ENCODE data around the gene SCUBE2. TPM values are rescaled to one million over a fixed set of nuclear protein-coding genes. Genes with fewer than 3 reads are reported as not detected.
"Not testable (repeated sequence)": the region's sequence is repeated elsewhere in the genome, so short reads cannot be mapped to it uniquely, and the experiment has no call there.

SCUBE2 gene
- total RNA-seq, 4 donors from 2014 or later = 0.88 to 66.8 (median 5.9) TPM

DNA sequence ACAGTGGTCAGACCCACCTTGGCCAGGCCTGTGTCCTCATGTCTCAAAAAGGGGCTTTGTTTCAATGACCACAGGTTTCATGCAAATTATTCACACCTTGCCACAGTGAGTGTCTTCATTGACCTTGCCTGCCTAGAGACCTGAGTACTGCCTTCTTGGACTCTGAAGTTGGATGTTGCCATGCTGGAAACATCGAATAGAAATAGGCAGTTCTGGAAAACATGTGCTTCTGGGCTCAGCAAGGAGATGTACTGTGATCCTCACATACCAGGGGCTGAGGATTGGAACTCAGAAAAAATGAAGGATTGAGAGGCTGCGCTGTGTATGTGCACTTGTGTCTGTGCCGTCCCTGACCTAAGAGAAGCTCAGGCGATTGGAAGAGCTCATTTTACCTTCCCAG is 78.0 kb downstream of the SCUBE2 start:
- H3K4me3 ChIP-seq = no peak overlapping the region
- no peaks in the 10 kb centered on the region for H3K9me3 ChIP-seq
- H3K4me1 ChIP-seq = no peaks in the 10 kb centered on the region
- no peaks in the 10 kb centered on the region for H3K27me3 ChIP-seq
- intact Hi-C loops (cut with DNase I; ENCODE audit: low total_unique reads) = loop anchor here (10.0 kb wide), 1 partner anchor 121 kb away; no protein-coding TSS in a partner anchor
- TF ChIP-seq, protein P1, sequence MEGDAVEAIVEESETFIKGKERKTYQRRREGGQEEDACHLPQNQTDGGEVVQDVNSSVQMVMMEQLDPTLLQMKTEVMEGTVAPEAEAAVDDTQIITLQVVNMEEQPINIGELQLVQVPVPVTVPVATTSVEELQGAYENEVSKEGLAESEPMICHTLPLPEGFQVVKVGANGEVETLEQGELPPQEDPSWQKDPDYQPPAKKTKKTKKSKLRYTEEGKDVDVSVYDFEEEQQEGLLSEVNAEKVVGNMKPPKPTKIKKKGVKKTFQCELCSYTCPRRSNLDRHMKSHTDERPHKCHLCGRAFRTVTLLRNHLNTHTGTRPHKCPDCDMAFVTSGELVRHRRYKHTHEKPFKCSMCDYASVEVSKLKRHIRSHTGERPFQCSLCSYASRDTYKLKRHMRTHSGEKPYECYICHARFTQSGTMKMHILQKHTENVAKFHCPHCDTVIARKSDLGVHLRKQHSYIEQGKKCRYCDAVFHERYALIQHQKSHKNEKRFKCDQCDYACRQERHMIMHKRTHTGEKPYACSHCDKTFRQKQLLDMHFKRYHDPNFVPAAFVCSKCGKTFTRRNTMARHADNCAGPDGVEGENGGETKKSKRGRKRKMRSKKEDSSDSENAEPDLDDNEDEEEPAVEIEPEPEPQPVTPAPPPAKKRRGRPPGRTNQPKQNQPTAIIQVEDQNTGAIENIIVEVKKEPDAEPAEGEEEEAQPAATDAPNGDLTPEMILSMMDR (IDR thresholded peaks at IDR 0.05) = no peak
- TF ChIP-seq POLR2A (IDR thresholded peaks at IDR 0.05) = no peak
- H3K27ac ChIP-seq = no peak overlapping the region
- no peak for DNase-seq
- no peaks in the 10 kb centered on the region for H3K36me3 ChIP-seq

DNA sequence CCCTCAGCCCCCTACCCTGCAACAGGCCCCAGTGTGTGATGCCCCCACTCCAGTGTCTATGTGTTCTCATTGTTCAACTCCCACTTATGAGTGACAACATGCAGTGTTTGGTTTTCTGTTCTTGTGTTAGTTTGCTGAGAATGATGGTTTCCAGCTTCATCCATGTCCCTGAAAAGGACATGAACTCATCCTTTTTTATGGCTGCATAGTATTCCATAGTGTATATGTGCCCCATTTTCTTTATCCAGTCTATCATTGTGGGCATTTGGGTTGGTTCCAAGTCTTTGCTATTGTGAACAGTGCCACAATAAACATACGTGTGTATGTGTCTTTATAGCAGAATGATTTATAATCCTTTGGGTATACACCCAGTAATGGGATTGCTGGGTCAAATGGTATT is 81.9 kb downstream of the SCUBE2 start:
- H3K27ac ChIP-seq; DNase-seq; H3K4me3 ChIP-seq; H3K36me3 ChIP-seq; H3K4me1 ChIP-seq; H3K9me3 ChIP-seq; intact Hi-C loops (cut with DNase I; ENCODE audit: low total_unique reads); H3K27me3 ChIP-seq: not testable (repeated sequence)

- Histone ChIP-seq H3K27me3 (no peaks in the 10 kb centered on the region), H3K9me3 (no peaks in the 10 kb centered on the region), H3K27ac (no peak overlapping the region), H3K4me3 (no peak overlapping the region), H3K4me1 (peaks cover 0 to 6% of the 10 kb centered on the region in 2 donors), H3K36me3 (no peaks in the 10 kb centered on the region)
- no peak for DNase-seq
- no peak for TF ChIP-seq POLR2A (IDR thresholded peaks at IDR 0.05)
- TF ChIP-seq, protein P1 (IDR thresholded peaks at IDR 0.05) = no peak
- intact Hi-C loops (cut with DNase I; ENCODE audit: low total_unique reads) = no loop called here
Observed at GRCh38 chr11:9008661-9009060, 82.7 kb downstream of the SCUBE2 start.

DNA sequence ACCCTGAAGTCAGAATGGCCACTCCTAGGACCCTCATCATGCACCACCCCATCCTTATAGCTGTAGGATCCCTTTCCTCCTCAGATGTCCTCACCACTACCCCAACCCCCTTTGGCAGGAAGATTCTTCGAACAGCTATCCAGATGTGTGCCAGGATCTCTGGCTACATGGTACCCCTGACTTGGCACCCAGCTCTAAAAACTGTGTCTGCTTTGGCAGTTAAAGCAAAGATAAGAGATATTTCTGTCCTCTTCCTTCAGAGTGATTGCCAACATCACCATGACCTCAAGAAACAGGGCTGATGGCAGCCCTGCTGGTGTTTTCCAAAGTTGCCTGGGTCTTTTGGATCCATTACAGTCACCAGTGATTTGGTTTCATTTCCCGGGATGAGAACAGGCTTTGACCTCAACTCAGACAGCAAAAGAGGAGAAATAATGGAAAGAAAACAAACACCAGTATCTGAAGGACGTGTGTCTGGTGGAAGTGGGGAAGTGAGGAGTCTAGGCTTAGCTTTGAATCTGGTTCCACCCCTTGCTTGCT is 83.3 kb downstream of the SCUBE2 start:
- no peaks in the 10 kb centered on the region for H3K27me3 ChIP-seq
- H3K9me3 ChIP-seq = no peaks in the 10 kb centered on the region
- no peak overlapping the region for H3K27ac ChIP-seq
- intact Hi-C loops (cut with DNase I; ENCODE audit: low total_unique reads) = no loop called here
- no peak overlapping the region for H3K4me3 ChIP-seq
- no peak for DNase-seq
- TF ChIP-seq POLR2A (IDR thresholded peaks at IDR 0.05) = no peak
- TF ChIP-seq, protein P1 (IDR thresholded peaks at IDR 0.05) = no peak
- H3K4me1 ChIP-seq = peaks cover 0 to 11% of the 10 kb centered on the region in 2 donors
- H3K36me3 ChIP-seq = no peaks in the 10 kb centered on the region

- no peaks in the 10 kb centered on the region for H3K9me3 ChIP-seq
- H3K4me1 ChIP-seq = peaks cover 0 to 14% of the 10 kb centered on the region in 2 donors
- H3K27ac ChIP-seq = no peak overlapping the region
- no peak overlapping the region for H3K4me3 ChIP-seq
- no peak for DNase-seq
- intact Hi-C loops (cut with DNase I; ENCODE audit: low total_unique reads) = no loop called here
- no peaks in the 10 kb centered on the region for H3K36me3 ChIP-seq
- H3K27me3 ChIP-seq = no peaks in the 10 kb centered on the region
- TF ChIP-seq, protein P1 (IDR thresholded peaks at IDR 0.05) = no peak
- no peak for TF ChIP-seq POLR2A (IDR thresholded peaks at IDR 0.05)
Observed at GRCh38 chr11:9005087-9005486, 86.3 kb downstream of the SCUBE2 start.
